ENCODE data around the gene SMIM15.
A peak's percentile ranks its signal among the peaks of the same experiment; 100 is the strongest.
"Not testable (repeated sequence)": the region's sequence is repeated elsewhere in the genome, so short reads cannot be mapped to it uniquely, and the experiment has no call there.

Gene SMIM15, protein sequence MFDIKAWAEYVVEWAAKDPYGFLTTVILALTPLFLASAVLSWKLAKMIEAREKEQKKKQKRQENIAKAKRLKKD

DNA sequence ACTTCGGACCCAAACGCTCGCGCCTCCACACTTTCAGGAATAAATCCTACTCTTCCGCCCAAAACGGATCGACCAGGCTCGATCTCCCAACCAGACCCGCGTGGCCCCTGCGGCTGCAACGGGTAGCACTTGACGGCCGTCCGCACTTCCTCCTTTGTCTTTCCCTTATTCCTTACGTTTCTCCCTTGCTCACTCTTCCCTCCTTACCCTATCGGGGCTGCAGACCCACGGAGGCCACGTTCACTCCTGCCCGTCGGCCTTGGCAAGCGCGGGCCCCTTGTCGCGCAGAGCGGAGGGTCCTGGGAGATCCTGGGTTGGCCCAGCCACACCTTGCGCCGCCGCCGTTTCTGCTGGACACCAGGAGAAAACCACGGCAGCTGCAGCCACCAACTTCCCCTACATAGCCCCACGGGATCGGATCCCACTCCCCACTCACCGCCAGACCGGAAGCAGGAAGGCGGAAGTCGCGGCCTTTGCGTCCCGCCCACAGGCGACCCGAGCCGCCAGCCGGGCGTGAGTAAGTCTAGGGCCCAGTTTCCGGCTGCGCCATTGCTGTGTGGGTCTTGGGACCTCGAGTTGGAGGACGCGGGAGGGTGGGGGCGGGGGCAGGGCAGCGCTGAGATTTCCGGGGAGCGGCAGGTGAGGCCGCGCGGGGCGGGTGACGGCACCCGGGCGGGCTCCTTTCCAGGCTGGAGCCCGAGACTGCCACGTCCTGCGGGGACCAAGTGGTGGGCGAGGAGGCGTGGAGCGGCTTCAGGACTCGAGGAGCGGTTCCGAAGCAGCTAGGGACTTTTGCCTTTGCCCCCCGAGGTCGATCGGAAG is at the start of gene SMIM15:
SMIM15 (minus strand) TSS at position 459 of the 822 bp plus-strand sequence. CDS start 2,297 bp downstream, outside the sequence.
- DNase-seq: peak; percentile 75

DNA sequence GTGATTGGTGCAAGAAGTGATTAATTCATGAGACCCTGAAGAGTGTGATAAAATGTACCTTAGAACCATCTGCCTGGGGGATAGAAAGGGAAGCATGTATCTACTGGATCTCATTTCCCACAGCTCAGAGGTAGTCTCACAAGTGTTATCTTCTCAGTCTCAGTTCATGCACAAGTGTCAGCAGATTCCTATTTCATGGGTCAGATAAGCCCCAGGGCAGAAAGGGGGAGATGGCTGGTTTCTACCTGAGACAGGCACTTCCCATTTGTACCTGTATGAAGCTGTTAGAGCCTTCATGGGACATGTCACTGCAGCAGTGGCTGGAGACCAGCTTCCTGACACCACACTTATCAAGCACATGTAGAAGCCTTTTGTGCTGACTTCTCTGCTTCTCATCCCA is 45.6 kb upstream of the SMIM15 start:
- no peak for DNase-seq

DNA sequence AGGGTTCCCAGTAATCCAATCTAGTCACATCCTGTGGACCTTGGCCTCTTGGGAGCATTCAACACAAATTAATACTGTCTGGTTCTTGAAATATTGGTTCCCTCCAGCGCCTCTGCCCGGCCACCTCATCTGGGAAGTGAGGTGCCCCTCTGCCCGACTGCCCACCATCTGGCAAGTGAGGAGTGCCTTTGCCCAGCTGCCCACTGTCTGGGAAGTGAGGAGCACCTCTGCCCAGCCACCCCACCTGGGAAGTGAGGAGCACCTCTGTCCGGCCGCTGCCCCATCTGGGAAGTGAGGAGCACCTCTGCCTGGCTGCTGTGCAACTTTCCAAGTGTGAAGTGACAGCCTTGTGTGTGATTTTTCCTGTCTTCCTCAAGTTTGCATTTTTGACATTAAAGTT is 42.7 kb upstream of the SMIM15 start:
- no peak for DNase-seq

DNA sequence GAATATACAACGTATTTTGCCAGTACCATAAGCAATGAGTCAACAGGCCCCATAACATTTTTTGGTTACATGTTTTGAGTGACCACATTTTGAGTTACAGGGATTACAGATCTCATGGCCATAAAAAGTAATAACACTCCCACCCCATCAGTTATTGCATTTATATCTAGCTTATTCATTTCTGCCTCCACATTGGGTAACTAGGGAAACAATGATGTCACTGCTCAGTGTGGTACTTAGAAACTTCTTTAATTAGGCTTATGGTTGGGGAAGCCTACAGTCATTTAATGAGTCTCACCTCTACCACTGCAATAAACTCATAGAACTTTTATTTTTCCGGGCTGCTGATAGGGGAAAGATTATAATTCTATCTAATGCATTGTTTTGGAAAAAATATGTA is 39.9 kb upstream of the SMIM15 start:
- DNase-seq: no peak

DNA sequence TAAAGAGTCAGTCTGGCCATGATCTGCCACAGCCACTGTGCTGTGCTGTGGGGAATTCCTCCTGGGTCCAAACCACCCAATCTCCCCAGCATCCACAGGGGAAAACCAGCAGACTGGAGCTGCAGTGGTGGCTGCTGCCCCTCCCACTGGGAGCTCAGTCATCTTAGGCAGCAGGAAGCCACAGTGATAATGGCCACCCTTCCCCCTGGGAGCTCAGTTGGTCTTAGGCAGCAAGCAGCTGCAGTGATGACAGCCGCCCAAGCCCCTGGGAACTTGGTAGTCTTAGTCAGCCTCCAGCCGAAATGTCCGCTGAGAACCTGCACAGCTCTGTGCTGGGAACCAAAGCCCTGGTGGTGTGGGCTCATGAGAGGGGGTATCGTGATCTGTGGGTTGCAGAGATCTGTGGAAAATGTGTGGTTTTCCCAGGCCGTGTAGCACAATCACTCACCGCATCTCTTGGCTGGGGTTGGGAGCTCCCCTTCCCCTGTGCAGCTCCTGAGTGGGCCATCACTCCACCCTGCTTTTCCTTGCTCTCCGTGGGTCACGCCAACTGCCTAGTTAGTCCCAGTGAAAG is 38.4 kb upstream of the SMIM15 start:
- DNase-seq: no peak

DNA sequence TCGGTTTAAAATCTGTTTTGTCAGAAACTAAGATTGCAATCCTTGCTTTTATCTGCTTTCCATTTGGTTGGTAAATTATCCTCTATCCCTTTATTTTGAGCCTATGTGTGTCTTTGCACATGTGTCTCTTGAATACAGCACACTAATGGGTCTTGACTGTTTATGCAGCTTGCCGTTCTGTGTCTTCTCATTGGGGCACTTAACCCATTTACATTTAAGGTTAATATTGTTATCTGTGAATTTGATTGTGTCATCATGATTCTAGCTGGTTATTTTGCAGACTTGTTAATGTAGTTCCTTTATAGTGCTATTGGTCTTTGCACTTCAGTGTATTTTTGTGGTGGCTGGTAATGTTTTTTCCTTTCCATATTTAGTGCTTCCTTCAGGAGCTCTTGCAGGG is 36.3 kb upstream of the SMIM15 start:
- no peak for DNase-seq

DNA sequence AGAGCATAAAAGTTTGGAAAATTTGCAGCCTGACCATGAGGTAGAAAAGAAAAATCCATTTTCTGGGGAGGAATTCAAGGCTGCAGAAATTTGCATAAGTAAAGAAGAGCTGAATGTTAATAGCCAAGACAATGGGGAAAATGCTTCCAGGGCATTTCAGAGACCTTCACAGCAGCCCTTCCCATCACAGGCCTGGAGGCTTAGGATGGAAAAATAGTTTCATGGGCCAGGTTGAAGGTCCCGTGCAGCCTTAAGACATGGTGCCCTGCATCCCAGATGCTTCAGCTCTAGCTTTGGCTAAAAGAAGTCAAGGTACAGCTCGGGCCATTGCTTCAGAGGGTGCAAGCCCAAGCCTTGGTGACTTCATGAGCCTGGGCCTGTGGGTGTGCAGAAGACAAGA is 25.6 kb upstream of the SMIM15 start:
- DNase-seq: not testable (repeated sequence)

DNA sequence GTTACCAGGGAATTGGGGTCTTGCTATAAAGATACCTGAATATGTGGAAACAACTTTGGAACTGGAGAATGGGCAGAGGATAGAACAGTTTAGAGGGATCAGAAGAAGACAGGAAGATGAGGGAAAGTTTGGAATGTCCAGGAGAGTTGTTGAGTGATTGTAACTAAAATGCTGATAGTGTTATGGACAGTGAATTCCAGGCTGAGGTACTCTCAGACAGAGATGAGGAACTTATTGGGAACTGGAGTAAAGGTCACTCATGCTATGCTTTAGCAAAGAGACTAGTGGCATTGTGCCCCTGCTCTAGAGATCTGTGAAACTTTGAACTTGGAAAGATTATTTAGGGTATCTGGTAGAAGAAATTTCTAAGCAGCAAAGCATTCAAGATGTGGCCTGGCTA is 25.1 kb upstream of the SMIM15 start:
- DNase-seq: not testable (repeated sequence)

DNA sequence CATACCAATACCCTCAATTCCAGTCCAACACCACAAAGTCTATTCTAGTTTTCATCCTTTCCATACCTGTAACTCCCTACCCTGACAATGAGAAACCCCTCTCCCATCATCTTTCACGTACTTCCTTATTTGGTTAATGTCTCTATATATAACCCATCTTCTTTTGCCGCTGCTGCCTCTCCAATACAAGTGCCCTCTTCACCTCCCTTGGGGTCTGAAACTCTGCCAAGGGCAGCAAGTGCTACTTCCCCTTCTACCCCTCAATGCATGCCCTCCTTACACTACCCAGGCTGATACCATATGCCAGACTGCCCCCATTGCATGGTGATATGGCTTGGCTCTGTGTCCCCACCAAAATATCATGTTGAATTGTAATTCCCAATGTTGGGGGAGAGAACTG is 24.4 kb upstream of the SMIM15 start:
- no peak for DNase-seq

DNA sequence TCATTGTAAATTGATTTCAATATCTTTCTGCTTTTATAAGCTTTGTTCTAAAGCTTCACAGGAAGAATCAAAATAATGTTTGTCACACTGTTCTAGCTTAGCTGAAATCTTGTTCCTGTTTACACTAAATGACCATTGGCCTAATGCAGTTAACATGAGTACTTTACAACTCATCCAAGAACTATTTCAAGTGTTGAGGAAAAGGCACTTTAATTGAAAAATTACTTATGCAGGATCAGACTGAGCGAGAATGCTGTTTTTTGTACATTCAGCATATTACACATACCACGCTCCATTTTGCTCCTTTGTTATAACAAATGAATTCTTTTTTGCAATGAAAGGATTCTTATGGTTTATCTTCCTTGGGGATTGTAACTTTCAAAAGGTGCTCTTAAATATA is 22.4 kb upstream of the SMIM15 start:
- DNase-seq: no peak

DNA sequence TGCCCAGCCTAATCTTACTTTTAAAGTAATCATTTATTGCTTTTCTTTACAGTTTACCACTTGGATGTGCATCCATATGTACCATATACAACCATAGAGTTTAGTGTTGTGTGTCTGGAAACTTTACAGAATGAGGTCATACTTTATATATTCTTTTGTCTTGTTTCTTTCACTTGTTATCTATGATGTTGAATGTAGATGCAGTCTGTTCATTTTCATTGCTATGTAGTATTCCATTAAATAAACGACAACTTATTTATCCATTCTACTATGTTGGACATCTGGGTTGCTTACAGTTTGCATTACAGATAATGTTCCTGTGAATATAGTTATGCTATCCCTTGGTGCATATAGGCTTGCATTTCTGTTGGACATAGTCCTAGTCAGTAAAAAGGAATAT is 21.3 kb upstream of the SMIM15 start:
- no peak for DNase-seq

DNA sequence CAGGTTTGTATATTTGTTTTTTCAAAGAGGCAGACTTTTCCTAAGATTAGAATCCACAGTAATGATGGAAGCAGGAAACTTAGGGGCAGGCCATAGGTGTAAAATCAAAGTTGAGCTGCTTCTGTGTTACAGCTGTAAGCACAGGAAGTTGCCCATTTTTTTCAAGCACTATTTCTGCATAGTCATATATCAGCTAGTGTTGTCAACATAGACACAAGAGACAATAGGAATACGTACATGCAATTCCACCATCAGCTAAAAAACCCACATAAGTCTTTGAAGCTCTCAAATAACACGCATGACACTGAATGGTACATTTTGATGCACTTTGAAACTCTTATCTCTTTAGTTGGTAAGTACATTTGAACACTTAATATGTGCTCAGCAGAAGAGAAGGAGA is 20.2 kb upstream of the SMIM15 start:
- no peak for DNase-seq

DNA sequence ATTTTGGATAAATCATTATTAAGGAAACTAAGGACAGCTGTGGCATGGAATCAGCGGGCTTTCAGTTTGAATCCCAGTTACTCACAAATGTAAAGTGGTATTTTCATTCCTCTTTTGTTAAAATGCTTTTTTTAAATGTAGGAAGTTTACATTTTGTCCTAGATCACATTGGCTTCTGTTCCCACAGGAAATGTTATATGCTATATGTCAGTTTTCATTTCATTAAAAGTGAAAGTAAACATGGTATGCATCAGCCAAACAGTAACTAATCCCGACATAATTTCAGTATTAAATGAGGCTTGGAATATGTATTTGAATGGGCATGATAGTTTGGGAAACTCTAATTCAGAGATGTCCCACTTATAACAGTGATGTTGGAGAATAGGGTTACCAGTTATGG is 18.6 kb upstream of the SMIM15 start:
- DNase-seq: no peak

DNA sequence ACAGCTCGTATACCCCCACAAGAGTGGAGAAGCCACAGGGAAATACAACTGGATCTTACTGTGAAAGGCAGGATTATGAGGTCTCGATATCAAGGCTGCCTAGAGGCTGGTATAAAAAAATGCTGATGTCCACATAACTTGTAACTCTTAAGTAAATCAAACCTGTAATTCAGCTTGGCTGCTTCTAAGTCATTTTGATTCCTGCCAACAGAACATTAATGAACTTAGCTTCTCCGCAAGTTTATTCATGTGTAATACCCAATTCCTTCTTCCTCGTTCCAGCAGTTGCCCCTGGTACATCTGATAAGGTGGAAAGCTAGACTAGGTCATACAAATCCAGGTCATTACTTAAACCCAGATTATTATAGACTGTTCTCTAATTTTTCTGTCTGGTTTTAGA is 16.4 kb upstream of the SMIM15 start:
- no peak for DNase-seq

DNA sequence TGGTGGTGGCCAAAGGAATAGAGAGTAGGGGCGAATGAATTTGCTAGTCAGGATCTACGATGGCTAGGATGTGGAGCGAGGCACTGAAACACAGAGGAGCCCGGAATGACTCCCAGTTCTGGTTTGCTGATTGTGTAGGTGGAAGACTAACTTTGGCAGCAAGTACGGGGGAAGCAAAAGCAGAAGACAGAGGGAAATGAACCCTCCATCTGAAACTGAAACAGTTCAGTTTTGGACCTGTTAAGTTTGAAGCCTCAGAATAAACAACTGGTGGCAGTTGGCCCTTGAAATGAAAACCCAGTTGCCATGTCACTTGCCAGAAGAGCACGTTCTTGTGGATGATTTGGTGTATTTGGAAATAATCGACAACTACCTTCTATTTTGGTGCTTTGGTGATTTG is 15.4 kb upstream of the SMIM15 start:
- no peak for DNase-seq

DNA sequence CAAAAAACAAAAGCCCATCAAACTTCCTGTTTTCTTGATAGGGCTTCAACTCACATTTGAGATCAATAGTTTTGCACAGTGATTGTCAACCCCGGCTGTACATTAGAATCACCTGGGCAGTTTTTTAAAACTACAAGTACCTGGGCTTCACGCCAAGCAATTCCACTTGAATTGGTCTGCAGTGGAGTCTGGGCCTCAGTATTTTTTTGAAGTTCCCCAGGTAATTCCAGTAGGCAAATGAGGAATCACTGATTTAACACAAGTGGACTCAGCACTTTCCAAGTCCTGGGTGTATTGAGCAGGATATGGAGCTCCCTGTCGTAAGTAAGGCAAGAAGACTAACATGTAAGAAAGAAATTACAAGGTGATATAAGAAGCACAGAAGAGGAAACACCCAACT is 14.8 kb upstream of the SMIM15 start:
- DNase-seq: no peak

DNA sequence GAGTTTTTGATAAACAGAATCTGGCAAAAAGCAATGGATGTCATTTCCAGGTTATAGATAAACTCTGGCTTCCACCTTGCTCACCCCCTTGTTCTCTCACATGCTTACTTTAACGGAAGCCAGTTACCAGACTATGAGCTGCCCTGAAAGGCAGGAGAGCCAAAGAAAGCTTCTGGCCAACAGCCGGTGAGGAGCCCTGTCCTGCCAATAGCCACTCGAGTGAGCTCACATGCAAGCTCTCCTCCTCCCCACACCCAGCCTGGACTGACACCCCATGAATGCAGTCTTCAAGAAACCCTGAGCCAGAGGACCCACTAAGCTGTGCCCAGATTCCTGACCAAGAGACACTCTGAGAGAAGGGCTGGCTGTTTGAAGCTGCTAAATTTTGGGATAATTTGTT is 14.4 kb upstream of the SMIM15 start:
- no peak for DNase-seq

DNA sequence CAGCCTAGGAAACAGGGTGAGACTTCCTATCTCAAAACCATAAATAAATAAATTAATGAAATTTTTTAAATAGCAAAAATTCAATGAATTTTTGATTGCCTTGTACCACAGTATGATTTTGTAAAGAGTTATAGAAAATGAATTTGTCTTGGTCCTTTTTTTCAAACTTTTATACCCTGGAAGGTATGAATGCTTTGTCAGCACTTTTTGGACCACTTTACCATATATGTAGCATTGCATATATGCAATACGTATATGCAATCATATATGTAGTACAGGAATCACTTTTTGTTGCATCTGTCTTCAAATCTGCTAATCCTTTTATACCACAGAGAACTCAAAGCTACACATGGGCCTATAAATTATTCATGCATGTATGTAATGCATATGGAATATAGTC is 9.2 kb upstream of the SMIM15 start:
- DNase-seq: no peak

DNA sequence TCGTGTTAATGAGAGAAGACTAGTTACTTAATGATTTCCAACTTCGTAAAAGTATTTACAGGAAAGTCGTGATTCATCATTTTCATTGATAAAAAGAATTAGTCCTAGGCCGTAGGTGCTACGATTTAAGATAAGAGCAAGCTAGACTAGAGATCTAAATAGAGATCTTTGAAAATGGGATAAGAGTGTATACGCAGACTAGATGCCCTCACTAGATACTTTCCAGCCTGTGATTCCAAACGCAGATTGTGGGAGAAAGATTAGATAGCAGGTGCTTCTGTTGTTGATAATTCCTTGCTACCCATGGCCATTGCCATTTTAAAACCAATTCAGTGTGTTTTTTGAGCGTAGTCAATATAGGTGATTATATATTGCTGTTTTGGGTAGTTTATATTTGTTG is 6.7 kb upstream of the SMIM15 start:
- no peak for DNase-seq

DNA sequence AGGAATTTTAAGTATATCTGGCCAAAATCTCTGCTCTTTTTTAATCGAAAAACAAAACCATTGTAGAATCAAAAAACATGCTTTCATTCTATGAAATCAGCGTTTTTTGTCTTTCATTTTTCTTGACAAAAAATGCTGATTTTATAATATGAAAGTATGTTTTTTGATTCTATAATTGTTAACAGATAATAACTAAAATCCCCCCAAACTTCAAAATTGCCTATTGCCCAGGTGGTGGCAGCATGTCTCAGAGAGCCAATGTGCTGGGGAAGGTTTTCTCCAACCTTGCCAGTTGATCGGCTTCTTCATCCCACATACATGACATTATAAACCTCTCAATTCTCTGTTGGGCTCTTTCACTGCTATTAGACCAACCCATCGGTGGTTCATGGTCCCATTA is 5.1 kb upstream of the SMIM15 start:
- no peak for DNase-seq

DNA sequence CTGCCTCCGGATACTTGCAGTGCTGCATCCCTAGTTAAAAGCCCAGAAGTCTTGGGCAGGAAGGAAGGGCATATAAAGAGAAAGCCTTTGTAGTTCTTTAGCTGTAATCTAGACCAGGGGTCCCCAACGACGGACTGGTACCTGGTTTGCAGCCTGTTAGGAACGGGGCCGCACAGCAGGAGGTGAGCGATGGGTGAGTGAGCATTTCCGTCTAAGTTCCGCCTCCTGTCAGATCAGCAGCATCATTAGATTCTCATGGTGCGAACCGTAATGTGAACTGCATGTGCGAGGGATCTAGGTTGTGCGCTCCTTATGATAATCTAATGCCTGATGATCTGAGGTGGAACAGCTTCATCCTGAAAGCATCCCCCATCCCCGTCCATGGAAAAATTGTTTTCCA is 1.6 kb upstream of the SMIM15 start:
- no peak for DNase-seq

DNA sequence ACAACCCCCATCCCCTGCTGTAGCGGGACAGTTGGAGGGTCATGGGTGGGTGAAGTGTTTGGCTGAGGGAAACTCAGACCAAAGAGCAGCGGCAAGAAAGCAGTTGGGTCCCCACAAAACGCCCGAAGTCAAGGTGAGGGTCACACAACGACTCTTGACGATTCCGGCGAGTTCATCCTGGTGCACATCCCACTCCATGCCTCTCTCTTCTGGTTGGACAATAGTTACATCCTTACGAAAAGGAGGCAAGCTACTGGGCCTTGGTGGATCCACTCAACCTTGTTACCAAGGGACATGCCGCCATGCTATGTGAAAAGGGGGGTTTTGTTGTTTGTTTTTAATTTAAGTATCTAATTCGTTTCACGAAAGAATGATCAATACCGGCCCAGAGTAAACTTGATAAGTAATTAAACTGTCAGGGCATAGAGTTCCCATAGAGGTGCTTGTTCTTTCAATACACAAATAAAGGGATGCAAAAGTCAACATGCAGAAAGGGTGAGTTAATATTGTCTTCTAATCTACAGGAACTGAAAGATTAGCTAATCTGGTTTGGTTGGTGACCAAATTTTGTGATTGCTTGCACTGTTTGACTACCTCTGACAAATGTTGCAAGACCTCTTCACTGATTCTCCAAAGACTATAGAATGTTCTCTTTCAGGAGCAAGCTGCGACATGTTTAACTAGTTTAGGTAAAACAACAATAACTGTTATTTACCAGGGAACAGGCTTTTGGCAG is 732 bp upstream of the SMIM15 start:
- no peak for DNase-seq

DNA sequence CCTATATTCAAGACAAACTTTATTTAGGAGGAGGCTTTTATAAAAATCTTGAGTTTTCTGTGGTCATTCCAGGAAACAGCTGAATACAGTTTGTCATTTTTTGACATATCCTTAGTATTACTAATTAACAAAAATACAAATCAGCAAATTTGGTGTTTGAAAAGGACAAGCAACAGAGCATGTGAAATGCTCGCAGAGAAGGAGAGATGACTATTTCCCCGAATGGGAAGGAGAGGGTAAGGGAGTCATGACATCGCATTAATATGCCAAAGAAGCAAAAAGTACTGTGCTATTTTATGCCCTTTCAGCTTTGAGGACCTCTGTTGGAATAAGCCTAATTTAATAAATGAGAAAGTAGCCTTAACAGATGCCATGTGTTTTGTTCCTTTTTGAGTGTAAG is 1.8 kb downstream of the SMIM15 start:
- DNase-seq: no peak

DNA sequence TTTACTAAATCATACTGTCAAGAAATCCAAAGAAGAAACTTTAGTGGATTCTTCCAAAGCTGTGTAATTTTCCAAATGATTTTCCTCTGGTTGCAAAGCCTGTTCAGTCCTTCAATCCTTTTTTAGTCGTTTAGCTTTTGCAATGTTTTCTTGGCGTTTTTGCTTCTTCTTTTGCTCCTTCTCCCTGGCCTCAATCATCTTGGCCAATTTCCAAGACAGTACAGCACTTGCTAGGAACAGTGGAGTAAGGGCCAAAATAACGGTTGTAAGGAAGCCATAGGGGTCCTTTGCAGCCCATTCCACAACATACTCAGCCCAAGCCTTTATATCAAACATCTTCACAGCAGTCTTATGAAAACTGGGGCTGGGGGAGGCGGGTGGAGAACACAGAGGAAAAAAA is 2.4 kb downstream of the SMIM15 start:
- no peak for DNase-seq
